OCI-LY1 (cell line): ENCODE results near the gene NUAK1.

Experiments
- H2AFZ ChIP-seq: fragments of 200-600 bp; sonication (generic), shearing (Covaris generic); 2 replicates; pipeline ENCODE4 v1.6.0; 2014; ENCODE audit warnings: antibody characterized with exemption, mild to moderate bottlenecking, low read length
- H3F3A ChIP-seq: fragments of 200-600 bp; sonication (generic), shearing (Covaris generic); 2 replicates; pipeline ENCODE4 v1.6.0; 2014; ENCODE audit warnings: mild to moderate bottlenecking, antibody characterized with exemption, low read length, moderate library complexity; ENCODE audit not compliant: insufficient read depth
- H3K27ac ChIP-seq: fragments of 200-600 bp; sonication (generic); 2 replicates; pipeline ENCODE4 v1.5.1; 2014; ENCODE audit warnings: low read length, mixed run types, mild to moderate bottlenecking, low read depth; ENCODE audit not compliant: poor library complexity, severe bottlenecking
- H3K27me3 ChIP-seq: fragments of 200-600 bp; sonication (generic); 2 replicates; pipeline ENCODE4 v1.6.0; 2014; ENCODE audit warnings: antibody characterized with exemption, mild to moderate bottlenecking, low read length, moderate library complexity; ENCODE audit not compliant: insufficient read depth
- H3K36me3 ChIP-seq: fragments of 200-600 bp; sonication (generic); 2 replicates; pipeline ENCODE4 v1.6.1; 2014; ENCODE audit warnings: mild to moderate bottlenecking, antibody characterized with exemption, low read length, moderate library complexity, mixed read lengths; ENCODE audit not compliant: insufficient read depth
- H3K4me1 ChIP-seq: fragments of 200-600 bp; sonication (generic); 2 replicates; pipeline ENCODE4 v1.5.1; 2014; ENCODE audit warnings: mild to moderate bottlenecking, low read length, moderate library complexity; ENCODE audit not compliant: insufficient read depth, severe bottlenecking
- H3K4me2 ChIP-seq: fragments of 200-600 bp; sonication (generic), shearing (Covaris generic); 2 replicates; pipeline ENCODE4 v1.6.1; 2014; ENCODE audit warnings: low read length
- H3K4me3 ChIP-seq: fragments of 200-600 bp; sonication (generic); 2 replicates; pipeline ENCODE4 v1.5.1; 2014; ENCODE audit warnings: low read length, low read depth, mild to moderate bottlenecking, mixed read lengths; ENCODE audit not compliant: poor library complexity, severe bottlenecking
- H3K79me2 ChIP-seq: fragments of 200-600 bp; shearing (Covaris generic); 2 replicates; pipeline ENCODE4 v1.6.1; 2016; ENCODE audit warnings: mixed run types, low read length, mixed read lengths; ENCODE audit not compliant: insufficient read depth
- H3K9ac ChIP-seq: fragments of 200-600 bp; sonication (generic), shearing (Covaris generic); 2 replicates; pipeline ENCODE4 v1.6.1; 2014; ENCODE audit warnings: mild to moderate bottlenecking, low read length, mixed read lengths
- H3K9me2 ChIP-seq: fragments of 200-600 bp; sonication (generic), shearing (Covaris generic); 2 replicates; pipeline ENCODE4 v1.6.1; 2014; ENCODE audit warnings: low read depth, mild to moderate bottlenecking, low read length, mixed read lengths
- H3K9me3 ChIP-seq: fragments of 200-600 bp; shearing (Covaris generic); 2 replicates; pipeline ENCODE4 v1.6.1; 2014; ENCODE audit warnings: low read length, mixed read lengths
- H4K20me1 ChIP-seq: fragments of 200-600 bp; sonication (generic), shearing (Covaris generic); 2 replicates; pipeline ENCODE4 v1.6.0; 2016; ENCODE audit warnings: mild to moderate bottlenecking, low read length; ENCODE audit not compliant: insufficient read depth
- CTCF ChIP-seq: fragments of 200-600 bp; sonication (generic), shearing (Covaris generic); IDR thresholded peaks from 2 replicates; pipeline ENCODE4 v1.5.1; 2017; ENCODE audit warnings: mild to moderate bottlenecking, antibody characterized with exemption, low read length, moderate library complexity, mixed read lengths
- EZH2 ChIP-seq: fragments of 200-600 bp; sonication (generic), shearing (Covaris generic); IDR thresholded peaks from 2 replicates; pipeline ENCODE4 v1.8.0; 2017; ENCODE audit warnings: borderline replicate concordance, mixed run types, mild to moderate bottlenecking, antibody characterized with exemption, low read length, moderate library complexity, mixed read lengths

NUAK1 gene

DNA sequence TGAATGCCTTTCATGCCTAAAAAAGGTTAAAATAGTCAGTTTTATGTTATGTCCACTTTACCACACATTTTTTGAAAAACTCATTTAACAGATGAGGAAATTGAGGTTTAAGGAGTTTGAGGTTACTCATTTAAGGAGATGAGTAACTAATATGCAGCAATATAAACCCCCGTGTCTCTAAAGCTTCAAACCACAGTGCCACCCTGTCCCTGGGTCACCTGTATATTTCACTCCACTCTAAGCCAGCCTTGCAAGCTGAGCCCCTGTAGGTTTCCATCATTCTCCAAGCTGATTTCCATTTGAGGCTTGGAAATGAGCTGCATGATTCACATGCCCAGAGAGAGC is 64.4 kb downstream of the NUAK1 start:
- no peak for TF ChIP-seq EZH2
- TF ChIP-seq CTCF, result no peak
- H4K20me1 ChIP-seq, result no peaks in the 10 kb centered on the region
- no peaks in the 10 kb centered on the region for H3K27me3 ChIP-seq
- no peaks in the 10 kb centered on the region for H3F3A ChIP-seq
- no peaks in the 10 kb centered on the region for H3K36me3 ChIP-seq
- no peak overlapping the region for H3K4me3 ChIP-seq
- no peak overlapping the region for H3K4me2 ChIP-seq
- H3K27ac ChIP-seq, result no peak overlapping the region
- H3K79me2 ChIP-seq, result no peaks in the 10 kb centered on the region
- H2AFZ ChIP-seq, result no peak overlapping the region
- no peaks in the 10 kb centered on the region for H3K9me2 ChIP-seq
- H3K9me3 ChIP-seq, result no peaks in the 10 kb centered on the region
- H3K4me1 ChIP-seq, result no peaks in the 10 kb centered on the region
- no peak overlapping the region for H3K9ac ChIP-seq

DNA sequence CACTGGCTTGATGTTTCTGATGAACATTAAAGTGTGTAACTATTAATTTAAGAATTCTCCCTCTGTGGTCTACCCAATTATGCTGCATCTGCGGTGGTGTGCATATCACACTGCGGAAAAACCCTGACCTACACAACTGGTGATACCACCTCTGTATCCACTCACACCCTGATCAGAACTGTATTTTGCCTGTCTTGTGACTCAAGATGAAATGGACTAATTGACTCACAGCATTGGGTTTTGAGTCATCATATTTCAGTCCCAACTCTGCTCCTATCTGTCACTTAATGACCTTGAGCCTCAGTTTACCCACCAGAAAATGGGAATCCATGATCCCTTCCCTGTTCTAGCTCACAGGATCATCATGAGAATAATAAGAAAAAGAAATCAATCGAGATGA is 65.6 kb downstream of the NUAK1 start:
- Histone ChIP-seq H3K9me2 (no peaks in the 10 kb centered on the region), H3K4me3 (no peak overlapping the region), H3K4me2 (no peak overlapping the region), H4K20me1 (no peaks in the 10 kb centered on the region), H3K4me1 (no peaks in the 10 kb centered on the region), H3K27me3 (no peaks in the 10 kb centered on the region), H3K9ac (no peak overlapping the region), H3K27ac (no peak overlapping the region), H3K9me3 (no peaks in the 10 kb centered on the region), H3K79me2 (no peaks in the 10 kb centered on the region), H3F3A (no peaks in the 10 kb centered on the region), H3K36me3 (no peaks in the 10 kb centered on the region), H2AFZ (no peak overlapping the region)
- TF ChIP-seq CTCF, result no peak
- TF ChIP-seq EZH2, result no peak

DNA sequence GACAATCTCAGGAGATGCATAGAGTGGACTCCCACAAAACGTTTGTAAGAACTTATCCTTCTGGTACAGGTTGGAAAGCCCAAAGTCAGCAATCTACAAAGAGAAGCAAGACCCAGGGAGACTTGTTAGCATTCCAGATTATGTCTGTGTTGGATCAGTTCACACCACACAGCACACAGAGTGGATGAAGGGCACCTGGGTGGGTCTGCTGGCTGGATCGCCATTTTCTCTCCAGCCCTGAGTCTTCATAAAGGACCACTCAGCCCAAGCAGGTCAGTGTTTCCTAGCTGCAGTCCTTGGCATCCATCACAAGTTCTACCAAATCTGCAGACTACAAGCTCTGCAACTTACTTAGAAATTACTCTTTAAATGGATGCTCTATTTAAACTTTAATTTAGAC is 66.0 kb downstream of the NUAK1 start:
- Histone ChIP-seq H3K27me3 (no peaks in the 10 kb centered on the region), H3K9me3 (no peaks in the 10 kb centered on the region), H4K20me1 (no peaks in the 10 kb centered on the region), H3K36me3 (no peaks in the 10 kb centered on the region), H3K27ac (no peak overlapping the region), H3K9me2 (no peaks in the 10 kb centered on the region), H3K9ac (no peak overlapping the region), H3K4me2 (no peak overlapping the region), H3K4me1 (no peaks in the 10 kb centered on the region), H3K79me2 (no peaks in the 10 kb centered on the region), H3F3A (no peaks in the 10 kb centered on the region), H3K4me3 (no peak overlapping the region), H2AFZ (no peak overlapping the region)
- no peak for TF ChIP-seq CTCF
- no peak for TF ChIP-seq EZH2
